ENCODE data around the gene PRELID3B.

PRELID3B gene

GRCh38 chr20:59035381-59035780, 7.2 kb downstream of the PRELID3B start:
- no peak for TF ChIP-seq CTCF (IDR thresholded peaks at IDR 0.05; ENCODE audit: low read depth, low read length)
- H3K4me3 ChIP-seq (replicated peaks in 1 of 2; ENCODE audit: low read depth in 2 of 2, low read length in 2 of 2): no peak overlapping the region
- DNase-seq (ENCODE audit: low read depth in 2 of 2): no peak

- no peak overlapping the region for H3K4me3 ChIP-seq (replicated peaks in 1 of 2; ENCODE audit: low read depth in 2 of 2, low read length in 2 of 2)
- TF ChIP-seq CTCF (IDR thresholded peaks at IDR 0.05; ENCODE audit: low read depth, low read length): no peak
- no peak for DNase-seq (ENCODE audit: low read depth in 2 of 2)
These were observed 8.9 kb downstream of the PRELID3B start for GRCh38 chr20:59033616-59034165.

GRCh38 chr20:59033093-59033492, 9.5 kb downstream of the PRELID3B start:
- TF ChIP-seq CTCF (IDR thresholded peaks at IDR 0.05; ENCODE audit: low read depth, low read length): no peak
- DNase-seq (ENCODE audit: low read depth in 2 of 2): no peak
- H3K4me3 ChIP-seq (replicated peaks in 1 of 2; ENCODE audit: low read depth in 2 of 2, low read length in 2 of 2): peak overlapping the region in 1 of 2 donors; percentile 52

- peak overlapping the region; percentile 52 to 71 for H3K4me3 ChIP-seq (replicated peaks in 1 of 2; ENCODE audit: low read depth in 2 of 2, low read length in 2 of 2)
- DNase-seq (ENCODE audit: low read depth in 2 of 2): peak in 1 of 2 donors; percentile 34
- TF ChIP-seq CTCF (IDR thresholded peaks at IDR 0.05; ENCODE audit: low read depth, low read length): peak; percentile 30
These were observed 9.9 kb downstream of the PRELID3B start for GRCh38 chr20:59032713-59033059.

- H3K4me3 ChIP-seq (replicated peaks in 1 of 2; ENCODE audit: low read depth in 2 of 2, low read length in 2 of 2): peak within 1 kb of the TSS; percentile 69 to 91
- TF ChIP-seq CTCF (IDR thresholded peaks at IDR 0.05; ENCODE audit: low read depth, low read length): no peak
- DNase-seq (ENCODE audit: low read depth in 2 of 2): peak; percentile 93 to 97
These were observed 10.4 kb downstream of the PRELID3B start, which contains the start of gene ATP5F1E for GRCh38 chr20:59032023-59032712. Gene ATP5F1E (minus strand): TSS chr20:59032335. CDS start chr20:59032251, 84 bp downstream.

GRCh38 chr20:59031564-59032022, 11.0 kb downstream of the PRELID3B start:
- H3K4me3 ChIP-seq (replicated peaks in 1 of 2; ENCODE audit: low read depth in 2 of 2, low read length in 2 of 2): peak overlapping the region; percentile 69 to 91
- no peak for DNase-seq (ENCODE audit: low read depth in 2 of 2)
- no peak for TF ChIP-seq CTCF (IDR thresholded peaks at IDR 0.05; ENCODE audit: low read depth, low read length)

All from cardiac fibroblast (primary cell).